Measurements from ENCODE around the gene TFF3. TPM values are rescaled to one million over a fixed set of nuclear protein-coding genes. Genes with fewer than 3 reads are reported as not detected.

Gene TFF3
- total RNA-seq, 2 donors from 2014 or later, result 5.0 TPM

GRCh38 chr21:42353623-42354022 is 38.4 kb upstream of the TFF3 start:
- DNase-seq (ENCODE audit: low spot score), result no peak
- TF ChIP-seq CTCF (IDR thresholded peaks at IDR 0.05), result no peak
- Histone ChIP-seq H3K36me3 (no peaks in the 10 kb centered on the region), H3K4me1 (no peaks in the 10 kb centered on the region), H3K4me3 (no peak overlapping the region), H3K27ac (no peak overlapping the region), H3K27me3 (no peaks in the 10 kb centered on the region), H3K9me3 (peaks cover 0 to 28% of the 10 kb centered on the region in 2 donors)

GRCh38 chr21:42352441-42353095 is 37.4 kb upstream of the TFF3 start:
- Histone ChIP-seq H3K4me3 (no peak overlapping the region), H3K4me1 (no peaks in the 10 kb centered on the region), H3K36me3 (no peaks in the 10 kb centered on the region), H3K27ac (no peak overlapping the region), H3K27me3 (no peaks in the 10 kb centered on the region), H3K9me3 (peaks cover 0 to 27% of the 10 kb centered on the region in 2 donors)
- no peak for DNase-seq (ENCODE audit: low spot score)
- no peak for TF ChIP-seq CTCF (IDR thresholded peaks at IDR 0.05)

- no peak for DNase-seq (ENCODE audit: low spot score)
- H3K9me3 ChIP-seq, result peaks cover 0 to 23% of the 10 kb centered on the region in 2 donors
- H3K4me3 ChIP-seq, result no peak overlapping the region
- H3K27ac ChIP-seq, result no peak overlapping the region
- no peaks in the 10 kb centered on the region for H3K4me1 ChIP-seq
- no peak for TF ChIP-seq CTCF (IDR thresholded peaks at IDR 0.05)
- no peaks in the 10 kb centered on the region for H3K27me3 ChIP-seq
- H3K36me3 ChIP-seq, result no peaks in the 10 kb centered on the region
Observed at GRCh38 chr21:42351626-42352440, 36.6 kb upstream of the TFF3 start.

GRCh38 chr21:42350927-42351426 is 35.8 kb upstream of the TFF3 start, which contains the start of gene TFF2:
Gene TFF2, minus strand, starts transcription at chr21:42350994. Its CDS starts 37 bp downstream, at chr21:42350957.
- H3K27me3 ChIP-seq, result no peaks in the 10 kb centered on the region
- no peak within 1 kb of the TSS for H3K27ac ChIP-seq
- DNase-seq (ENCODE audit: low spot score), result no peak
- H3K9me3 ChIP-seq, result peaks cover 0 to 21% of the 10 kb centered on the region in 2 donors
- no peak for TF ChIP-seq CTCF (IDR thresholded peaks at IDR 0.05)
- no peaks in the 10 kb centered on the region for H3K4me1 ChIP-seq
- H3K4me3 ChIP-seq, result no peak within 1 kb of the TSS
- H3K36me3 ChIP-seq, result no peaks in the 10 kb centered on the region

GRCh38 chr21:42350318-42350910 is 35.2 kb upstream of the TFF3 start:
- Histone ChIP-seq H3K27ac (no peak overlapping the region), H3K4me3 (no peak overlapping the region), H3K36me3 (no peaks in the 10 kb centered on the region), H3K27me3 (no peaks in the 10 kb centered on the region), H3K9me3 (peaks cover 0 to 15% of the 10 kb centered on the region in 2 donors), H3K4me1 (no peaks in the 10 kb centered on the region)
- TF ChIP-seq CTCF (IDR thresholded peaks at IDR 0.05), result no peak
- no peak for DNase-seq (ENCODE audit: low spot score)
